Neural crest cell (in vitro differentiated cells): ENCODE data around the gene ABCA6. TPM values are rescaled to one million over a fixed set of nuclear protein-coding genes. Genes with fewer than 3 reads are reported as not detected.

Experiments
- DNase-seq: peaks from one replicate; pipeline ENCODE4 v3.0.0; 2021; ENCODE audit warnings: low read depth, mixed read lengths, low spot score
- H3K27ac Mint-ChIP-seq: one replicate; pipeline ENCODE4 v1.8.0; 2021; ENCODE audit warnings: mild to moderate bottlenecking, mixed read lengths; ENCODE audit not compliant: unreplicated experiment
- H3K27me3 Mint-ChIP-seq: 2 replicates; pipeline ENCODE4 v1.8.0; 2021; ENCODE audit warnings: low read depth, mild to moderate bottlenecking, mixed read lengths
- H3K36me3 Mint-ChIP-seq: 2 replicates; pipeline ENCODE4 v1.8.0; 2021; ENCODE audit warnings: low read depth, mild to moderate bottlenecking, mixed read lengths
- H3K4me1 Mint-ChIP-seq: 2 replicates; pipeline ENCODE4 v1.8.0; 2021; ENCODE audit warnings: mixed read lengths
- H3K4me3 Mint-ChIP-seq: one replicate; pipeline ENCODE4 v1.8.0; 2021; ENCODE audit warnings: mild to moderate bottlenecking, mixed read lengths
- H3K9me3 Mint-ChIP-seq: 2 replicates; pipeline ENCODE4 v1.8.0; 2021; ENCODE audit warnings: mixed read lengths
- CTCF ChIP-seq: fragments of 200-600 bp; sonication (generic); conservative IDR thresholded peaks from 2 replicates; pipeline ENCODE4 v1.5.0; 2021; ENCODE audit warnings: antibody characterized with exemption, mild to moderate bottlenecking
- total RNA-seq: library from RNA; stranded (reverse); gene quantifications from 2 replicates; pipeline ENCODE4 v1.2.1, GENCODE V29; 2021

ABCA6 gene
- total RNA-seq, 1 donor from 2014 or later: 0.16 TPM

DNA sequence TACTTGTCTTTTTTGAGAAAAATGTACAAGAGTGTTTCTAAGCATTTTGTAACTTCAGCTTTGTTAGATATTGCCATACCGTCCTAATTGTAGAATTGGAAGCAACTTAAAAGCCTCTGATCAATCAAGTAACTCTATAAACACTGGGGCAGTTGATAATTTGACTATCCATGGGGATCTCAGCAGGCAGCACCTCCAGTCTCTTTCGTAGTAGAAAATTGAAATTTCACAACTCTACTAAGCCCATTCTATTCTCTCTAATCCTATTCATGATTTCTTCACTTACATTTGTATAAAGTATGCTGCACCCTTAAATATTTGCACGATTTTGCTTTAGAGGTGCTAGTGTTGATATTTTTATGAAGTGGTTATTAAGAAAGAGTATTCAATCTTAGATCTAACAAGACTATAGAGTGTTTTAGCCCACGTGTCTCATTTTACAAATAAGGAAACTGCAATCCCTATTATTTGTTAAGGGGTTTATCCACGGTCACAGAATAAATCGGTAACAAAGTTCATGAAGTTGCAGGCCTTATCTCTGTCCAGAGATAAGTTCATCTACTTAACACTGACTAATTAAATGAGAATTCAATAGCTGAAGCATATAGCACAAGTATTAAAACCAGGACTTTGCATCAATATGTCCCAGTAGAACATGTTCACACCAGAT lies 10.9 kb downstream of the ABCA6 start:
- no peak overlapping the region for H3K27ac Mint-ChIP-seq
- no peaks in the 10 kb centered on the region for H3K4me1 Mint-ChIP-seq

GRCh38 chr17:69123626-69124025 lies 18.1 kb downstream of the ABCA6 start:
- TF ChIP-seq CTCF: no peak
- Mint-ChIP-seq H3K4me3 (no peak overlapping the region), H3K9me3 (no peaks in the 10 kb centered on the region), H3K4me1 (peaks cover 3% of the 10 kb centered on the region), H3K27ac (no peak overlapping the region), H3K27me3 (no peaks in the 10 kb centered on the region), H3K36me3 (no peaks in the 10 kb centered on the region)
- DNase-seq: no peak

More for the DNA sequence above, 10.9 kb downstream of the ABCA6 start:
- Mint-ChIP-seq H3K9me3 (peaks cover 8% of the 10 kb centered on the region), H3K36me3 (peaks cover 2% of the 10 kb centered on the region), H3K27me3 (no peaks in the 10 kb centered on the region), H3K4me3 (no peak overlapping the region)
- DNase-seq: no peak
- TF ChIP-seq CTCF: no peak

- Mint-ChIP-seq H3K4me3 (no peak overlapping the region), H3K4me1 (peaks cover 3% of the 10 kb centered on the region), H3K36me3 (no peaks in the 10 kb centered on the region), H3K27ac (no peak overlapping the region), H3K27me3 (no peaks in the 10 kb centered on the region), H3K9me3 (no peaks in the 10 kb centered on the region)
- no peak for DNase-seq
- no peak for TF ChIP-seq CTCF
Measured at GRCh38 chr17:69122065-69122464, 19.6 kb downstream of the ABCA6 start.

DNA sequence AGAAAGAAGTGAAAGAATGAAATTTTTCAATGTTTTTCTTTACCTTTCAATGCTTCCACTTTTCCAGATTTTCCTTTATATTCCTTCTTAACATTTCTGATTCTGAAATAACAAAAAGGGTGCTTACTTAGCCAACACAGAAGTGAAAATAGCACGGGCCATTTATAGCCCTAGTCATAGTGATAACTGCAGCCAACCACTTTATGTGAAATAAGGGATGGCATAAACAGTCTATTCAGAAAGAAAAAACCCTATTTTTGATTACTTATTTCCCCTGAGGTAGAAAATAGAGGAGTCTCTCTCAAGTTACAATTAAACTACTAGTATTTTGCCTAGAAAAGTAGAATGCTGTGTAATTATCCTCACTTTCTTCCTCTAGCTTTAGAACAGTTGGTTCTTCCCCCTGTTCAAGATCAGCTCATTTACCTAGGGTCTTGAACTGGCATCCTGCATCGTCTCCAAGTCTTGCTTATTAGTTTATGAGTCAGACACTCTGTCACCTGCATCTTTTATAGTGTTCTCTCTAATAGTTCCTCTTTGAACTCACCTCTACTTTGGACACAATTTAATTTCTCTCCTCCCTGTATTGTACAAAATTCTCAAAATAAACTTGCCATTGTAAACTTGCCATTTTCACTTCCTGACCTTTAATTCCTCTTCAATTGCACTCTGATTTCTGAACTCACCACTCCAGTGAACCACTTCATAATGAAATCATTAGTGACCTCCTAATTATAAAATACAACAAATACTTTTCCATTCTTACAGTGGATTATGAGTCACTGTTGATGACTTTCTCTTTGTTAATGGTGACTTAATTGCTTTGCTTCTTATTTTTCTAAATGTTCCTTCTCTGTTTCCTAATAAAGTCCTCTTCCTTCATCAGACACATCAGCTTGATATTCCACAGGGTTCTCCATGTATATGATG lies 23.6 kb downstream of the ABCA6 start:
- no peaks in the 10 kb centered on the region for H3K36me3 Mint-ChIP-seq
- H3K27me3 Mint-ChIP-seq: no peaks in the 10 kb centered on the region
- no peak overlapping the region for H3K27ac Mint-ChIP-seq
- DNase-seq: no peak
- no peak for TF ChIP-seq CTCF
- no peaks in the 10 kb centered on the region for H3K9me3 Mint-ChIP-seq
- no peak overlapping the region for H3K4me3 Mint-ChIP-seq
- no peaks in the 10 kb centered on the region for H3K4me1 Mint-ChIP-seq

- Mint-ChIP-seq H3K36me3 (no peaks in the 10 kb centered on the region), H3K4me3 (no peak overlapping the region), H3K27ac (no peak overlapping the region), H3K4me1 (no peaks in the 10 kb centered on the region), H3K27me3 (no peaks in the 10 kb centered on the region), H3K9me3 (no peaks in the 10 kb centered on the region)
- no peak for TF ChIP-seq CTCF
- no peak for DNase-seq
Measured at GRCh38 chr17:69111794-69112193, 29.9 kb downstream of the ABCA6 start.
